Heart right ventricle (tissue), 16 donors: ENCODE measurements around the gene NDUFC2. TPM values are rescaled to one million over a fixed set of nuclear protein-coding genes. Genes with fewer than 3 reads are reported as not detected.
"Not testable (repeated sequence)": the region's sequence is repeated elsewhere in the genome, so short reads cannot be mapped to it uniquely, and the experiment has no call there.

Experiments used
- ATAC-seq, 8 donors: fragments of 200-7000 bp; cut with Tn5 transposase; one replicate each; pipeline ENCODE4 v1.9.1; 2020; ENCODE audit warnings: mild to moderate bottlenecking in 8 of 8, moderate library complexity in 8 of 8, moderate number of reproducible peaks in 1 of 8
- DNase-seq, 2 donors: peaks; one replicate each; pipeline ENCODE4 v3.0.0-alpha.2; 2020
- H3K27ac ChIP-seq, 10 donors: fragments of 200-600 bp; sonication (generic) in 2 of 10; one replicate each; pipeline versions ENCODE4 v1.5.0 to v1.8.0; 2020 to 2022; ENCODE audit warnings: mild to moderate bottlenecking in 3 of 10
- H3K27me3 ChIP-seq, 7 donors: fragments of 200-600 bp; one replicate each; pipeline ENCODE4 v1.8.0; 2021 to 2022; ENCODE audit warnings: mild to moderate bottlenecking in 2 of 7
- H3K36me3 ChIP-seq, 9 donors: fragments of 200-600 bp; sonication (generic) in 1 of 9; one replicate each; pipeline versions ENCODE4 v1.5.0 to v1.8.0; 2020 to 2022; ENCODE audit warnings: mild to moderate bottlenecking in 2 of 9
- H3K4me1 ChIP-seq, 9 donors: fragments of 200-600 bp; sonication (generic) in 1 of 9; one replicate each; pipeline versions ENCODE4 v1.5.0 to v1.8.0; 2020 to 2022; ENCODE audit warnings: mild to moderate bottlenecking in 4 of 9
- H3K4me3 ChIP-seq, 10 donors: fragments of 200-600 bp; sonication (generic) in 2 of 10; one replicate each; pipeline versions ENCODE4 v1.5.0 to v1.8.0; 2020 to 2022; ENCODE audit warnings: mild to moderate bottlenecking in 7 of 10, moderate library complexity in 2 of 10
- H3K9me3 ChIP-seq, 11 donors: fragments of 200-600 bp in 10 of 11; sonication (generic) in 2 of 11; one replicate each; pipeline versions ENCODE4 v1.5.0 to v1.8.0; 2013 to 2022; ENCODE audit warnings: mild to moderate bottlenecking in 2 of 11, control low read depth in 1 of 11, moderate library complexity in 1 of 11
- whole genome bisulfite sequencing, 2 donors: extraction: QIAGEN DNeasy Blood & Tissue Kit; methylation state at CpG; one replicate each; pipeline ENCODE4 v1.1.7; 2013; ENCODE audit warnings: inconsistent platforms in 1 of 2; 5-methylcytosine and 5-hydroxymethylcytosine counted together
- intact Hi-C, 10 donors: fragments of 100-400 bp; cut with DNase I; formaldehyde crosslinking; loops; one replicate each; pipeline versions ENCODE4 v1.11.1 to v1.14.2; 2022
- polyA plus RNA-seq, 2 donors: library from polyadenylated mRNA; stranded (reverse); fragments of 200-250 nt; gene quantifications; one replicate each; pipeline ENCODE4 v1.2.3, GENCODE V29; 2013
- total RNA-seq, 10 donors: library from RNA; stranded (reverse); fragmentation: NEBNext Ultra II Directional in 3 of 10; extraction: Animal tissue kit (Norgen Biotek cat#: 25700) in 3 of 10; gene quantifications; one replicate each; pipeline versions ENCODE4 v1.2.1 to v1.2.4, GENCODE V29; 2021 to 2023
- TF ChIP-seq, protein P1 (sequence below), 9 donors: fragments of 200-600 bp; sonication (generic) in 2 of 9; IDR thresholded peaks; one replicate each; pipeline versions ENCODE4 v1.5.0 to v1.8.0; 2021 to 2022; ENCODE audit warnings: antibody characterized with exemption in 9 of 9, mild to moderate bottlenecking in 5 of 9, moderate library complexity in 1 of 9
- donor health status: Arrhythmogenic right ventricular cardiomyopathy.
- donor health status: ischemic (EF 13 %, LVEDD 7.1; RV severe dilation, severe dysfunction).
- donor health status: healthy with polysubstance abuse.
- donor health status: DM: no; HTN: yes; CAD: no.
- donor health status: DM: no; HTN: no; CAD: no.
- donor health status: ischemic (EF 25% LVEDD 6.9; RV normal size, moderate dysfunction).
- donor health status: ischemic (EF 25% LVEDD 5.7; RV mildly dilated, moderate dysfunction).
- donor health status: healthy.
- donor health status: DM: yes; HTN: yes; CAD: no.
- donor health status: Ischemic cardiomyopathy.
- donor health status: ischemic (EF 35%, LVEDD 5.7; RV mildly dilated, moderate dysfunction).
- donor health status: nonischemic (EF 11% LVEDD 7.7; RV severe dilation, severe dysfunction).
- donor health status: DM: yes; HTN: yes; CAD: no.
- donor health status: PGD.
- donor health status: ischemic (EF 29% LVEDD 5.4; RV normal size, mild dysfunction).
- donor health status: nonischemic (EF 23%, LVEDD 6.1; RV moderate dilation, normal function).

The NDUFC2 gene
- total and polyA plus RNA-seq, 12 donors = 69.7 to 400 (median 275) TPM

GRCh38 chr11:78078218-78079167 is 1.2 kb downstream of the NDUFC2 start:
- no peaks in the 10 kb centered on the region for H3K9me3 ChIP-seq
- DNase-seq (no peak), ATAC-seq (no peak)
- H3K27me3 ChIP-seq = no peaks in the 10 kb centered on the region
- H3K4me3 ChIP-seq = peak overlapping the region; percentile 65 to 92 (median 86)
- WGBS, 2 donors = 29 to 33% methylated on average over 21 of the region's 21 CpGs
- H3K27ac ChIP-seq = peak overlapping the region in 8 of 10 donors; percentile 83 to 95 (median 92)
- intact Hi-C loops = loop anchor here in 2 of 10 donors (2.0 to 5.0 kb wide), 2 partner anchors 60 to 114 kb away; partner anchors contain the start of gene ALG8 (in 1 of the 2)
- peaks cover 6 to 53% (median 41%) of the 10 kb centered on the region in 9 donors for H3K4me1 ChIP-seq
- peaks cover 0 to 17% (median 0%) of the 10 kb centered on the region in 9 donors for H3K36me3 ChIP-seq
- TF ChIP-seq, protein P1, sequence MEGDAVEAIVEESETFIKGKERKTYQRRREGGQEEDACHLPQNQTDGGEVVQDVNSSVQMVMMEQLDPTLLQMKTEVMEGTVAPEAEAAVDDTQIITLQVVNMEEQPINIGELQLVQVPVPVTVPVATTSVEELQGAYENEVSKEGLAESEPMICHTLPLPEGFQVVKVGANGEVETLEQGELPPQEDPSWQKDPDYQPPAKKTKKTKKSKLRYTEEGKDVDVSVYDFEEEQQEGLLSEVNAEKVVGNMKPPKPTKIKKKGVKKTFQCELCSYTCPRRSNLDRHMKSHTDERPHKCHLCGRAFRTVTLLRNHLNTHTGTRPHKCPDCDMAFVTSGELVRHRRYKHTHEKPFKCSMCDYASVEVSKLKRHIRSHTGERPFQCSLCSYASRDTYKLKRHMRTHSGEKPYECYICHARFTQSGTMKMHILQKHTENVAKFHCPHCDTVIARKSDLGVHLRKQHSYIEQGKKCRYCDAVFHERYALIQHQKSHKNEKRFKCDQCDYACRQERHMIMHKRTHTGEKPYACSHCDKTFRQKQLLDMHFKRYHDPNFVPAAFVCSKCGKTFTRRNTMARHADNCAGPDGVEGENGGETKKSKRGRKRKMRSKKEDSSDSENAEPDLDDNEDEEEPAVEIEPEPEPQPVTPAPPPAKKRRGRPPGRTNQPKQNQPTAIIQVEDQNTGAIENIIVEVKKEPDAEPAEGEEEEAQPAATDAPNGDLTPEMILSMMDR (IDR thresholded peaks at IDR 0.05) = no peak

DNA sequence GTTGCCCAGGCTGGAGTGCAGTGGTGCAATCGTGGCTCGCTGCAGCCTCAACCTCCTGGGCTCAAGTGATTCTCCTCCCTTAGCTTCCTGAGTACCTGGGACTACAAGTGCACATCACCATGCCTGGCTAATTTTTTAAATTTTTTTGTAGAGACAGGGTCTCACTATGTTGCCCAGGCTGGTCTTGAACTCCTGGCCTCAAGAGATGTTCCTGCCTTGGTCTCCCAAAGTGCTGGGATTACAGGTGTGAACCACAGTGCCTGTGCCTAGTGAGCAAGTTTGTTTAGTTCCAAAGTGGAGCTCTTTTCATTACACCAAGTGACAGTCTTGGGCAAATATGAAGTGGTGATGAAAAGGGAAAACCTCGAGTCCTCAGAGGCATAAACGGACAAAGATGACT is 2.1 kb downstream of the NDUFC2 start:
- Histone ChIP-seq H3K4me3 (peak overlapping the region in 5 of 10 donors; percentile 1 to 90 (median 86)), H3K4me1 (peaks cover 6 to 55% (median 41%) of the 10 kb centered on the region in 9 donors), H3K36me3 (peaks cover 0 to 22% (median under 1%) of the 10 kb centered on the region in 9 donors)
- not testable (repeated sequence) for ATAC-seq, H3K9me3 ChIP-seq, H3K27ac ChIP-seq, DNase-seq, H3K27me3 ChIP-seq
- 68 to 73% methylated on average over 4 of the region's 4 CpGs for WGBS, 2 donors
- intact Hi-C loops = loop anchor here in 1 of 10 donors (5.0 kb wide), 1 partner anchor 115 kb away; no protein-coding TSS in a partner anchor

DNA sequence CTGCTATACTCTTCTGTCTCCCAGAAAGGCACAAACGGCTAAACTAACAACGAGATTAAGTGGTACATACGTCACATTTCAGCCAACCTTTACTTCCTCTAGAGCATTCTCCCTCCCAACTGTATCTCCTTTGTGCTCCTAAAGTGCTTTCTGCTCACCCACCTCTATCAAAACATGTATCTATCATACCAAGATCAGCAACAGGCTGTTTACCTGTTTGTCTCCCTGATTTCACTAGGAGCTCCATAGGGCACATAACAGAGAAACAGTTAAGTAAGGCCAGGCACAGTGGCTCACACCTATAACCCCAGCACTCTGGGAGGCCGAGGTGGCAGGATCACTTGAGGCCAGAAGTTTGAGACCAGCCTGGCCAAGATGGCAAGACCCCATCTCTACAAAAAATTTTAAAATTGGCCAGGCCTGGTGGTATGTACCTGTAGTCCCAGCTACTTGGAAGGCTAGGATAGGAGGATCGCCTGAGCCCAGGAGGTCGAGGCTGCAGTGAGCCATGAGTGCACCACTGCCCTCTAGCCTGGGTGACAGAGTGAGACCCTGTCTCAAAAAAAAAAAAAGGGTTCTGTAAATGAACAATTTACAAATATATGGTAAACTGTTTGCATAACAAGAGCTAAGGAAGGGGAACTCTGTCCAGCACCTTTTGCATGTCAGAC is 2.8 kb downstream of the NDUFC2 start:
- H3K4me1 ChIP-seq = peaks cover 6 to 58% (median 41%) of the 10 kb centered on the region in 9 donors
- peak overlapping the region in 3 of 10 donors; percentile 1 to 86 (median 81) for H3K4me3 ChIP-seq
- TF ChIP-seq, protein P1 (IDR thresholded peaks at IDR 0.05) = no peak
- H3K36me3 ChIP-seq = peaks cover 0 to 29% (median 6%) of the 10 kb centered on the region in 9 donors
- DNase-seq = no peak
- intact Hi-C loops = loop anchor here in 1 of 10 donors (5.0 kb wide), 1 partner anchor 115 kb away; no protein-coding TSS in a partner anchor
- H3K9me3 ChIP-seq = no peaks in the 10 kb centered on the region
- H3K27me3 ChIP-seq = no peaks in the 10 kb centered on the region
- ATAC-seq = no peak
- H3K27ac ChIP-seq = no peak overlapping the region
- 72 to 75% methylated on average over 6 of the region's 6 CpGs for WGBS, 2 donors

- 82 to 84% methylated on average over 6 of the region's 6 CpGs for WGBS, 2 donors
- H3K27ac ChIP-seq = no peak overlapping the region
- TF ChIP-seq, protein P1 (IDR thresholded peaks at IDR 0.05) = no peak
- DNase-seq (no peak), ATAC-seq (no peak)
- intact Hi-C loops = loop anchor here in 1 of 10 donors (5.0 kb wide), 1 partner anchor 118 kb away; no protein-coding TSS in a partner anchor
- H3K36me3 ChIP-seq = peaks cover 0 to 50% (median 13%) of the 10 kb centered on the region in 9 donors
- H3K4me1 ChIP-seq = peaks cover 6 to 56% (median 38%) of the 10 kb centered on the region in 9 donors
- no peak overlapping the region for H3K4me3 ChIP-seq
- H3K27me3 ChIP-seq = no peaks in the 10 kb centered on the region
- H3K9me3 ChIP-seq = no peaks in the 10 kb centered on the region
Measured at GRCh38 chr11:78074756-78075155, 4.9 kb downstream of the NDUFC2 start.
